ENCODE measurements around the gene GPN2.
"Not testable (repeated sequence)": the region's sequence is repeated elsewhere in the genome, so short reads cannot be mapped to it uniquely, and the experiment has no call there.

The GPN2 gene

GRCh38 chr1:26858160-26858559 is 31.9 kb downstream of the GPN2 start:
- DNase-seq (ENCODE audit: low read depth in 2 of 2): no peak

DNA sequence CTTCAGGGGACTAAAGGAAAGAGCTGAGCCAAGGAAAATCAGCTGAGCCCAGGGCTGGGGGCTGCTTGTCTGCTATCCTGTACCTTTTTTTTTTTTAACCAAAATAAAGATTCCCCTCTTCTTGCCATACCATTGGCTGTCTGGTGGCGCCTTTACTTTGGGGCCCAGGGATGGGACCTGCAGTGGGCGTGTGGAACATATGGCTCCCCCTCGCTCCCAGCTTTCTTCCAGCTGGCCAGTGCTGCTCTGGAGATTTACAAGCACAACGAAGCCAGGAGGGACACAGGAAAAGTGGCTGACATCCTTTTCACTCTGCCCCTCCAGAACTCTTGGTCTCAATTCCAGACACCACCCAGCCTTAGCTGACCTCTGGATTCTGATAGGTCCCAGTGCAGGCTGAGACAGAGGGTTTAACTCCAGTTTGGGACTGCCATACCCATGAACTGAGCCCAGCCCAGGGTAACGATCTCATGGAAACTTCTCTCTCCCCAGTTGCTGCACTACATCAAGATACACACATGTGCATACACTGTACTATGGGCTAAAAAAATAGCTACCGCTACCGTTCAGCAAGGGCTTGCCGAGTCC is 32.5 kb downstream of the GPN2 start:
- no peak for DNase-seq (ENCODE audit: low read depth in 2 of 2)

GRCh38 chr1:26856604-26857469 is 33.2 kb downstream of the GPN2 start:
- DNase-seq (ENCODE audit: low read depth in 2 of 2): no peak

GRCh38 chr1:26856181-26856580 is 33.9 kb downstream of the GPN2 start:
- no peak for DNase-seq (ENCODE audit: low read depth in 2 of 2)

DNA sequence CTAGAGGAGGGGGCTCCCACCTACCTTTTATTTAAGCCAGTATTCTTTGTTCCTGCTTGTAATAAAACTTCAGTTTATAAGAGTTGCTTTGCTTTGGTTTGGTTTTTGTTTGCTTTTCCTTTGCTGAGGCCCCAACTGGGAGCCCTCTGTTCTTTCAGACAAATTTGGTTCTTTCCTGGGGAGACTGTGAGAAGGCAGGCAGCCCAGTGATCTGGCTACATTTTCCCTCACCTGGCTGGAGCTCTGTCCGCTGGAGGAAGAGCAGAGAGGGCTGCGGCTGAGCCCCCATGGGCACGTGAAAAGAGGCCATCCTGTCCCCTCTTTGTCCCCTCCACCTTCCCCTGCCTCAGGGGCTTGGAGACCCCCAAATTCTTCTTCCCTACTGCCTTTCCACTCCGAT is 34.4 kb downstream of the GPN2 start:
- DNase-seq (ENCODE audit: low read depth in 2 of 2): no peak

- DNase-seq (ENCODE audit: low read depth in 2 of 2): no peak
These were observed 35.2 kb downstream of the GPN2 start for GRCh38 chr1:26854906-26855305.

GRCh38 chr1:26853600-26853999 is 36.5 kb downstream of the GPN2 start:
- DNase-seq (ENCODE audit: low read depth in 2 of 2): no peak

- peak in 1 of 2 experiments; percentile 21 for DNase-seq (ENCODE audit: low read depth in 2 of 2)
These were observed 36.9 kb downstream of the GPN2 start for GRCh38 chr1:26853156-26853555.

GRCh38 chr1:26852701-26853100 is 37.4 kb downstream of the GPN2 start:
- no peak for DNase-seq (ENCODE audit: low read depth in 2 of 2)

GRCh38 chr1:26851106-26851684 is 38.9 kb downstream of the GPN2 start:
- no peak for DNase-seq (ENCODE audit: low read depth in 2 of 2)

GRCh38 chr1:26848941-26849774 is 40.9 kb downstream of the GPN2 start:
- no peak for DNase-seq (ENCODE audit: low read depth in 2 of 2)

DNA sequence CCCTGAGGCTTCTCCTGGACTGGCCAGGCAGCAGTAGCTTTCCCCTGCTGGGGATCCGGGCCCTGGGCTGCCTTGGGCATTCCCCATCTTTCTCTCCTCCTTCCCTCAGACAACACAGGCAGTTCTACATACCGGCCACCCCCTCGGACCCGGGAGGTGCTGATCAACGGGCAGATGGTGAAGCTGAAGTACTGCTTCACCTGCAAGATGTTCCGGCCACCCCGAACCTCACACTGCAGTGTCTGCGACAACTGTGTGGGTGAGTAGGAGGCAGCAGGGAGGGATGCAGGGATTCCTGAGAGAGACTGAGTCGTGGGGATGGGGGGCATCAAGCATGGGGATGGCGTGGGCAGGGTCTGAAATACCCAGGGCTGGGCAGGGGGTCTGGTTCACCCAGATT is 41.6 kb downstream of the GPN2 start:
- no peak for DNase-seq (ENCODE audit: low read depth in 2 of 2)

GRCh38 chr1:26847826-26848225 is 42.3 kb downstream of the GPN2 start:
- not testable (repeated sequence) for DNase-seq (ENCODE audit: low read depth in 2 of 2)

- no peak for DNase-seq (ENCODE audit: low read depth in 2 of 2)
These were observed 45.5 kb downstream of the GPN2 start for GRCh38 chr1:26844424-26845196.

DNA sequence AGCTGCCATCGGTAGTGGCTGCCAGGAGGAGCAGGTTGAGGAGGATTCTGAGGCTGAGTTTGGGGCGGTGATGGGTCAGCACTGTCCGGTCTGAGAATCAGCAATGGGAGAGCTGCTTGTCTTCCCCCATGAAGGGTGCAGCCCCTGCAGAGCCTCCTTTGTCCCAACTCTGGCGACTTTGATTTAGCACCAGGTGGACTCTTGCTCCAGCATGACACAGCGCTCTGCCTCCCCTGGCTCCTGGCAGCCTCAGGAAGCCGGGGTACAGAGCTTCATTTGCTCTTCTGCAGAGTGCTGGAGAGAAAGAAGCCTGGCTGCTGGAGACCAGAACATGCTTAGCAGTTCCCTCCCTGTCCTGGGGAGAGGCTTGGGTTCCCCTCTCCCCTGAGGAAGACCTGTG is 50.3 kb downstream of the GPN2 start:
- DNase-seq (ENCODE audit: low read depth in 2 of 2): no peak

GRCh38 chr1:26839339-26839722 is 50.8 kb downstream of the GPN2 start:
- no peak for DNase-seq (ENCODE audit: low read depth in 2 of 2)

GRCh38 chr1:26838474-26839338 is 51.4 kb downstream of the GPN2 start:
- no peak for DNase-seq (ENCODE audit: low read depth in 2 of 2)

DNA sequence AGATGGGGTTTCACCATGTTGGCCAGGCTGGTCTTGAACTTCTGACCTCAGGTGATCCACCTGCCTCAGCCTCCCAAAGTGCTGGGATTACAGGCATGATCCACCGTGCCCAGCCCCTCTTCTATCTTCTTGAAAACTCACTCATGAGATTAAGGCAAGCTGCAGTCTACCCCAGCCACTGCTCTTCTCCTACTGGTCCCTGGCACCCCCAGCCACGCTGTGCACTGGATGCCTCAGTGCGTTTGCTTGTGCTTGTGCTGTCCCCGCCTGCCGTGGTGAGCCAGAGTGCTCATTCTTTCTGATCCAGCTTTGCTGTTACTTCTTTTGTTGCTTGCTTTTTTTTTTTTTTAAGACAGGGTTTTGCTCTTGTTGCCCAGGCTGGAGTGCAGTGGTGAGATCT is 52.4 kb downstream of the GPN2 start:
- not testable (repeated sequence) for DNase-seq (ENCODE audit: low read depth in 2 of 2)

GRCh38 chr1:26833432-26834405 is 56.4 kb downstream of the GPN2 start:
- no peak for DNase-seq (ENCODE audit: low read depth in 2 of 2)

Measured in fibroblast of skin of left biceps (primary cell).